ENCODE data around the gene RAP1A.

Gene RAP1A

DNA sequence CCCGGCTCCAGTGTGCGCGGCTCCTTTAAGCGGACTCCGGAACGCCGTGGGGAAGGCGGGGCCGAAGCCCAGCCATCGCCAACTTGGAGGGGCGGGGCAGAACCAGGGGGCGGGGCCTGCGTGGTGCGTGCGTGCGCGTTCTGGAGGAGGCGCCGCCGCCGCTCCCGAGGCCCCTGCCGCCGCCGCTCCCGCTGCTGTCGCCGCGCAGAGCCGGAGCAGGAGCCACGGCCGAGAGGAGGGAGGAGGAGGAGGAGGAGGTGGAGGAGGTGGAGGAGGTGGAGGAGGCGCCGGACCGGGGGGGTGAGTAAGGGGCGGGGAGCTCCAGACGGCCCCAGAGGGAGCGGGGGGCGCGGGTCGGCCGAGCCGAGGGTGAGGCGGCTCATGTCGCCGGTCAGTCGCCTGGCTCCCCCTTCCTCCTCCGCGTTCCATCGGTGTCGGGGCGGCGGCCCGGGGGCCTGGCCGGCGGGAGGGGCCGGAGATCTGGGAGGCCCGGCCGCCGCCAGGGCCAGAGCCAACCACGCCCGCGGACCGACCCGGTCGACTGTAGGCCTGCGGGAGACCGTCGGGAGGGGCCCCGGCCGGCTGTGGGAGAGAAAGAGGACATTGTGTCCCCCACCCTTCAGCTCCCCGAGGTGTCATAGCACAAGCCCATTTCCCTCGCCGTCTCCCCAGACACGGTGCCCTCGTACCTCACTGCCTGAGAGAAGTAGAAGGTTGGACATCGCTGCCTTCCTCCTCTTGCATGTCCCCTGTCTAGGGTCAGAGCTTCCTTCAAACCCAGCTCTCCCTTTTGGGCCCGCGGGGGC lies at the start of gene RAP1A:
TSS of gene RAP1A (plus strand) at position 155 of the 806 bp plus-strand sequence. CDS start 71,572 bp downstream, outside the sequence.
- H3K4me2 ChIP-seq (ENCODE audit: insufficient read depth, low read length): peak within 1 kb of the TSS; percentile 92
- H3K27ac ChIP-seq (ENCODE audit: low read length): peak within 1 kb of the TSS; percentile 78
- no peaks in the 10 kb centered on the region for H3K9me3 ChIP-seq (ENCODE audit: insufficient read depth, low read length, severe bottlenecking)
- peaks cover 54% of the 10 kb centered on the region for H3K79me2 ChIP-seq (ENCODE audit: insufficient read depth, low read length)
- no peaks in the 10 kb centered on the region; the same call in 1 of the 2 replicates for H3K36me3 ChIP-seq (ENCODE audit: insufficient read depth, low read length)
- H3K27me3 ChIP-seq (ENCODE audit: insufficient read depth, low read length, poor library complexity): no peaks in the 10 kb centered on the region
- H3K4me3 ChIP-seq (ENCODE audit: low read depth in 1 of 2, low read length in 2 of 2): peak within 1 kb of the TSS; percentile 85 to 97
- H2AFZ ChIP-seq (ENCODE audit: low read depth, low read length): peak within 1 kb of the TSS; percentile 98
- H3K4me1 ChIP-seq (ENCODE audit: insufficient read depth, low read length): peaks cover 30% of the 10 kb centered on the region
- ATAC-seq (ENCODE audit: insufficient read depth, low read depth) (peak; percentile 85), DNase-seq (peak; percentile 95)
- H4K20me1 ChIP-seq (ENCODE audit: insufficient read depth, low read length): peaks cover 15% of the 10 kb centered on the region; the same call in 1 of the 2 replicates
- peak within 1 kb of the TSS; percentile 86 for H3K9ac ChIP-seq (ENCODE audit: low read depth, low read length)
- TF ChIP-seq, protein P1, sequence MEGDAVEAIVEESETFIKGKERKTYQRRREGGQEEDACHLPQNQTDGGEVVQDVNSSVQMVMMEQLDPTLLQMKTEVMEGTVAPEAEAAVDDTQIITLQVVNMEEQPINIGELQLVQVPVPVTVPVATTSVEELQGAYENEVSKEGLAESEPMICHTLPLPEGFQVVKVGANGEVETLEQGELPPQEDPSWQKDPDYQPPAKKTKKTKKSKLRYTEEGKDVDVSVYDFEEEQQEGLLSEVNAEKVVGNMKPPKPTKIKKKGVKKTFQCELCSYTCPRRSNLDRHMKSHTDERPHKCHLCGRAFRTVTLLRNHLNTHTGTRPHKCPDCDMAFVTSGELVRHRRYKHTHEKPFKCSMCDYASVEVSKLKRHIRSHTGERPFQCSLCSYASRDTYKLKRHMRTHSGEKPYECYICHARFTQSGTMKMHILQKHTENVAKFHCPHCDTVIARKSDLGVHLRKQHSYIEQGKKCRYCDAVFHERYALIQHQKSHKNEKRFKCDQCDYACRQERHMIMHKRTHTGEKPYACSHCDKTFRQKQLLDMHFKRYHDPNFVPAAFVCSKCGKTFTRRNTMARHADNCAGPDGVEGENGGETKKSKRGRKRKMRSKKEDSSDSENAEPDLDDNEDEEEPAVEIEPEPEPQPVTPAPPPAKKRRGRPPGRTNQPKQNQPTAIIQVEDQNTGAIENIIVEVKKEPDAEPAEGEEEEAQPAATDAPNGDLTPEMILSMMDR (IDR thresholded peaks at IDR 0.05; ENCODE audit: borderline replicate concordance, extremely low read depth, low read length, poor library complexity, severe bottlenecking): no peak
- no peak for TF ChIP-seq EZH2 (IDR thresholded peaks at IDR 0.05; ENCODE audit: borderline replicate concordance, low read depth, low read length, severe bottlenecking)

DNA sequence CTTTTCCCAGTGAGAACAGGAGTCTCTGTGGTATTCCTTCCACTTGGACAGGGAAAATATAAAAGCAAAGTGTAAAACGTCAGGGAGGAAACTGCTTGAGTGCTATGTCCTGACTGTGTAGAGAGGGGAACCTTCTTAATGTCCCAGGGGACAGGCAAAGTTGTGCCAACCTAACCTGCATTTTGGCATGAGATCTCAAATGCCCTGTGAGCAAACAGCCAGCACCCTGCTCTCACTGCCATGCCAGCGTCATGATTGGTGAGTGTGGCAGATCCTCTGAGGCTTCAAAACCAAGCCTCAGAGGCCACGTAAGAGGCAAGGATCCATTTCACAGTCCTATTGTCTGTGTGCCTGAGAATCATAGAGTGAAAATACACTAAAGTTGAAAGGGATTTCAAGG lies 49.7 kb upstream of the RAP1A start:
- no peaks in the 10 kb centered on the region for H3K36me3 ChIP-seq (ENCODE audit: insufficient read depth, low read length)
- no peaks in the 10 kb centered on the region for H4K20me1 ChIP-seq (ENCODE audit: insufficient read depth, low read length)
- no peak overlapping the region for H3K9ac ChIP-seq (ENCODE audit: low read depth, low read length)
- H2AFZ ChIP-seq (ENCODE audit: low read depth, low read length): no peak overlapping the region
- no peak overlapping the region for H3K4me2 ChIP-seq (ENCODE audit: insufficient read depth, low read length)
- H3K79me2 ChIP-seq (ENCODE audit: insufficient read depth, low read length): no peaks in the 10 kb centered on the region
- H3K27ac ChIP-seq (ENCODE audit: low read length): no peak overlapping the region
- H3K4me1 ChIP-seq (ENCODE audit: insufficient read depth, low read length): no peaks in the 10 kb centered on the region
- ATAC-seq (ENCODE audit: insufficient read depth, low read depth) (no peak), DNase-seq (no peak)
- H3K27me3 ChIP-seq (ENCODE audit: insufficient read depth, low read length, poor library complexity): peaks cover 13% of the 10 kb centered on the region
- TF ChIP-seq, protein P1 (IDR thresholded peaks at IDR 0.05; ENCODE audit: borderline replicate concordance, extremely low read depth, low read length, poor library complexity, severe bottlenecking): no peak
- TF ChIP-seq EZH2 (IDR thresholded peaks at IDR 0.05; ENCODE audit: borderline replicate concordance, low read depth, low read length, severe bottlenecking): no peak
- no peaks in the 10 kb centered on the region for H3K9me3 ChIP-seq (ENCODE audit: insufficient read depth, low read length, severe bottlenecking)
- H3K4me3 ChIP-seq (ENCODE audit: low read depth in 1 of 2, low read length in 2 of 2): no peak overlapping the region

DNA sequence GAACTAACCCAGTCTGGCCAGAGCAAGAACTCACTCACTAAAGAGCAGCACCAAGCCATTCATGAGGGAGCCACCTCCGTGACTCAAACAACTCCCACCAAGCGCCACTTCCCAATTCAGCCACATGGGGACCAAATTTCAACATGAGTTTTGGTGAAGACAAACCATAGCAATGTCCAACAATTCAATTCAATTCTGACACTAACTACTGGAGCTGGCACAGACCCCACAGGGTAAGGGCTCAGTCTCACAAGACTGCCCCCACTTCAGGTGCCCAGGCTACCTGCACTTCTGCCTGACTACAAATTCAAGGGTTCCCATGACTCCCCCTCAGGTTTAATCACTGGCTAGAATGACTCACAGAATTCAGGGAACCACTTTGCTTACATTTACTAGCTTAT lies 48.8 kb upstream of the RAP1A start:
- Histone ChIP-seq H3K36me3 (ENCODE audit: insufficient read depth, low read length) (no peaks in the 10 kb centered on the region), H2AFZ (ENCODE audit: low read depth, low read length) (no peak overlapping the region)

More for the DNA sequence above, 48.8 kb upstream of the RAP1A start:
- H3K27ac ChIP-seq (ENCODE audit: low read length): no peak overlapping the region
- DNase-seq: peak; percentile 19
- no peak overlapping the region for H3K4me3 ChIP-seq (ENCODE audit: low read depth in 1 of 2, low read length in 2 of 2)
- H3K79me2 ChIP-seq (ENCODE audit: insufficient read depth, low read length): no peaks in the 10 kb centered on the region
- no peak overlapping the region for H3K4me2 ChIP-seq (ENCODE audit: insufficient read depth, low read length)
- TF ChIP-seq, protein P1 (IDR thresholded peaks at IDR 0.05; ENCODE audit: borderline replicate concordance, extremely low read depth, low read length, poor library complexity, severe bottlenecking): peak; percentile 52
- no peak for TF ChIP-seq EZH2 (IDR thresholded peaks at IDR 0.05; ENCODE audit: borderline replicate concordance, low read depth, low read length, severe bottlenecking)
- no peaks in the 10 kb centered on the region for H3K4me1 ChIP-seq (ENCODE audit: insufficient read depth, low read length)
- ATAC-seq (ENCODE audit: insufficient read depth, low read depth): no peak
- no peak overlapping the region for H3K9ac ChIP-seq (ENCODE audit: low read depth, low read length)
- H3K27me3 ChIP-seq (ENCODE audit: insufficient read depth, low read length, poor library complexity): peaks cover 13% of the 10 kb centered on the region
- H3K9me3 ChIP-seq (ENCODE audit: insufficient read depth, low read length, severe bottlenecking): no peaks in the 10 kb centered on the region
- H4K20me1 ChIP-seq (ENCODE audit: insufficient read depth, low read length): no peaks in the 10 kb centered on the region

All from DND-41 (cell line).